GM21737 (cell line): ENCODE measurements around the gene PPP1R15A.
"Not testable (repeated sequence)": the region's sequence is repeated elsewhere in the genome, so short reads cannot be mapped to it uniquely, and the experiment has no call there.

Source experiments
- ATAC-seq: cut with Tn5 transposase; IDR thresholded peaks from one replicate; pipeline ENCODE4 v1.9.1; 2021; ENCODE audit warnings: mild to moderate bottlenecking, moderate library complexity; ENCODE audit not compliant: unreplicated experiment

The PPP1R15A gene

GRCh38 chr19:48872182-48872883 is at the start of gene PPP1R15A:
Gene PPP1R15A, plus strand, starts transcription at chr19:48872421. Its CDS starts 813 bp downstream, at chr19:48873234.
- ATAC-seq: peak; percentile 56

- ATAC-seq: no peak
Observed at GRCh38 chr19:48822514-48822913, 49.7 kb upstream of the PPP1R15A start.

GRCh38 chr19:48826606-48827020 is 45.6 kb upstream of the PPP1R15A start:
- ATAC-seq: no peak

- ATAC-seq: no peak
Observed at GRCh38 chr19:48830088-48830487, 42.1 kb upstream of the PPP1R15A start.

GRCh38 chr19:48830965-48831364 is 41.3 kb upstream of the PPP1R15A start:
- ATAC-seq: no peak

- no peak for ATAC-seq
Observed at GRCh38 chr19:48833049-48833448, 39.2 kb upstream of the PPP1R15A start.

GRCh38 chr19:48833977-48834376 is 38.2 kb upstream of the PPP1R15A start:
- no peak for ATAC-seq

GRCh38 chr19:48835734-48836088 is 36.5 kb upstream of the PPP1R15A start:
- peak; percentile 72 for ATAC-seq

GRCh38 chr19:48836089-48837017 is 35.9 kb upstream of the PPP1R15A start, which contains the start of gene HSD17B14:
Gene HSD17B14, minus strand, starts transcription at chr19:48836491. Its CDS starts 80 bp downstream, at chr19:48836411.
- ATAC-seq: no peak

- ATAC-seq: peak; percentile 54
Observed at GRCh38 chr19:48837051-48837524, 35.1 kb upstream of the PPP1R15A start.

- no peak for ATAC-seq
Observed at GRCh38 chr19:48837687-48838086, 34.5 kb upstream of the PPP1R15A start.

- ATAC-seq: no peak
Observed at GRCh38 chr19:48841047-48841446, 31.2 kb upstream of the PPP1R15A start.

GRCh38 chr19:48841571-48841970 is 30.6 kb upstream of the PPP1R15A start:
- no peak for ATAC-seq

GRCh38 chr19:48842789-48843162 is 29.4 kb upstream of the PPP1R15A start:
- ATAC-seq: no peak

- no peak for ATAC-seq
Observed at GRCh38 chr19:48844472-48844871, 27.7 kb upstream of the PPP1R15A start.

GRCh38 chr19:48845384-48845783 is 26.8 kb upstream of the PPP1R15A start:
- no peak for ATAC-seq

- ATAC-seq: not testable (repeated sequence)
Observed at GRCh38 chr19:48846659-48847058, 25.6 kb upstream of the PPP1R15A start.

- no peak for ATAC-seq
Observed at GRCh38 chr19:48852292-48852691, 19.9 kb upstream of the PPP1R15A start.

- ATAC-seq: no peak
Observed at GRCh38 chr19:48853483-48853882, 18.7 kb upstream of the PPP1R15A start.

- no peak for ATAC-seq
Observed at GRCh38 chr19:48854103-48854502, 18.1 kb upstream of the PPP1R15A start.

- no peak for ATAC-seq
Observed at GRCh38 chr19:48856921-48857320, 15.3 kb upstream of the PPP1R15A start.
